Suppressor macrophage treated with lipopolysaccharide for 1 hour (primary cell): ENCODE data around the gene STRAP.
"Not testable (repeated sequence)": the region's sequence is repeated elsewhere in the genome, so short reads cannot be mapped to it uniquely, and the experiment has no call there.

ENCODE experiments used
- DNase-seq, 3 donors: peaks; one replicate each; pipeline ENCODE4 v3.0.0-alpha.2; 2020 to 2022

The STRAP gene

DNA sequence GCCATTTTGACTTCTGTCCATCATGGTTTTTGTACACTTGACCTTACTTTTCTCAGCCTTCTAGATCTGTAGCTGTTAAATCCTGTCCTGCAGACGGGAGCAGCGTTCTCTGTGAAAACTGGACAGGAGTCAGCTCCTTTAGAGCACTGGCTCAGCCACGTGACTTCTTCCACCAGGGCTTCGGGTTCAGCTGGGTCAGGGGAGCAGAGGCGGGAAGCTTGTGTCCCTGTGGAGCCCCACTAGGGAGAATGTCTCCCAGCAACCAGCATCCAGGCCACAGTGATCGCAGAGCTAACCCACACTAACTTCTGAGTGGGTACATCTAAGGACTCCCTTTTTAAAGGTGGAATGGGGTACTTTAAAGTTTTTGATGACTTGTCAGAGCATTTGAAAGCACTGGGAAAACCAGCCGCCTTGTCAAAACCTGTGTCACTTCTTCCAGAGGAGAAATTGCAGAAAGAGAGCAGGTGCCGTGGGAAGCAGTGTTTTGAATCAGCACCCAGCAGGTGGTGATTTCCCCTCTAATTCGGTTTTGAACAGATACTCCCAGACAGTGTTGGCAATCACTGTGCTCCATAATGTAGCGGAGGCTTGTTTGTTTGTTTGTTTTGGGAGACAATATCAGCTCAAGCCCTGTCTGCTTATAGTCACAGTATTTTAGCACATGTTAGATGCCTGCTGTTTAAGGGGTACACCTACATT, 46.8 kb downstream of the STRAP start:
- DNase-seq: no peak

DNA sequence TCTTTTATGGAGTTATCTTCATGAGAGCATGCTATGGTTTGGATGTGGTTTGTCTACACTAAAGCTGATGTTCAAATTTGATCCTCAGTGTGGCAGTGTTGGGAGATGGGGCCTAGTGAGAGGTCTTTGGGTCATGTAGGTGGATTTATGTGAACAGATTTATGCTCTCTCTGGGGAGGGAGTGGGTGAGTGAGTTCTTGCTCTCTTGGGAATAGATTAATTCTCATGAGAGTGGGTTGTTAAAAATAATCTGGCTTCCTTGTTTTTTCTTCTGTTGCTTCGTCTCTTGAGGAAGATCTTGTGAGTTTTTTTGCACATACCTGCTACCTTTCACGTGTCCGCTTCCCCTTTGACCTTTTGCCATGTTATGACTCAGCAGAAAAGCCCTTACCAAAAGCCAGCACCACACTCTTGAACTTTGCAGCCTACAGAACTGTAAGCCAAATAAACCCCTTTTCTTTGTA, 49.4 kb downstream of the STRAP start:
- no peak for DNase-seq

DNA sequence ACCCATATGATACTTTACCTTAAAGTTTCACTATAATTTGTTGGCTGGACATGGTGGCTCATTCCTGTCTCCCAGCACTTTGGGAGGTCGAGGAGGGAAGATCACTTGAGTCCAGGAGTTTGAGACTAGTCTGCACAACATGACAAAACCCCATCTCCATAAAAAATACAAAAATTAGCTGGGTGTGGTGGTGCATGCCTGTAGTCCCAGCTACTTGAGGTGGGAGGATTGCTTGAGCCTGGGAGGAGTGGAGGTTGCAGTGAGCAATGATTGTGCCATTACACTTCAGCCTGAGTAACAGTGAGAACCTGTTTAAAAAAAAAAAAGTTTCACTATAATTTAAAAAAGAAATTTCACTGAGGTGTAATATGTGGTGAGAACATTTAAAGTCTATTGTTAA, 50.1 kb downstream of the STRAP start:
- DNase-seq: no peak

DNA sequence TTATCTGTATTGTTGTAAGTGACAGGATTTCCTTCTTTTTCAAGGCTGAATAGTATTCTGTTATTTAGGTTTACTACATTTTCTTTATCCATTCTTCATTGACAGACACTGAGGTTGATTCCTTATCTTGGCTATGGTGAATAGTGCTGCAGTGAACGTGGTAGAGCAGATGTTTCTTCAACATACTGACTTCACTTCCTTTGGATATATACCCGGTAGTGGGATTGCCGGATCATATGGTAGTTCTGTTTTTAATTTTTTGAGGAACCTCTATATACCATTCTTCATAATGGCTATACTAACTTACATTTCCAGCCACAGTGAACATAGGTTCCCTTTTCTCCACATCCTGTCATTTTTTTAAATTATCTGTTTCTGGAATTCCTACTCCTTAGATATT, 50.8 kb downstream of the STRAP start:
- DNase-seq: peak; percentile 40 to 55 (median 54)

DNA sequence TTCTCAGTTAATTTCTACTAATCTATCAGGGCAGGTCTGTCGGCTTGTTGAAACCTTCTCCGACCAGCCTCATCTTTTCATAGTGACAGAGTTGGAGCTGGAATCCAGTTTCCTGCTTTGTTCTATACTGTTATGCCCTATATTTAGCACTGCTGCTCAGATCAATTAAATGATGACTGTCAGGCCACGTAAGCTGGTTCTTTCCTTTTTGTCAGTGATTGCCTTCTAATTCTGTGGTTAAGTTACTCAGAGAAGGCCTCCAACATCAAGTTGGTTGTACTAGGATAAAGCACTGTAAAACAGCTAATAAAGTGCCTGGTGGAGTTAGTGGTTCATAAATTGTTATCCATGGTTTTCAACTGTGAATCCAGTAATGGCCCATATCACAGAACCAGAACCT, 51.6 kb downstream of the STRAP start:
- DNase-seq: no peak

DNA sequence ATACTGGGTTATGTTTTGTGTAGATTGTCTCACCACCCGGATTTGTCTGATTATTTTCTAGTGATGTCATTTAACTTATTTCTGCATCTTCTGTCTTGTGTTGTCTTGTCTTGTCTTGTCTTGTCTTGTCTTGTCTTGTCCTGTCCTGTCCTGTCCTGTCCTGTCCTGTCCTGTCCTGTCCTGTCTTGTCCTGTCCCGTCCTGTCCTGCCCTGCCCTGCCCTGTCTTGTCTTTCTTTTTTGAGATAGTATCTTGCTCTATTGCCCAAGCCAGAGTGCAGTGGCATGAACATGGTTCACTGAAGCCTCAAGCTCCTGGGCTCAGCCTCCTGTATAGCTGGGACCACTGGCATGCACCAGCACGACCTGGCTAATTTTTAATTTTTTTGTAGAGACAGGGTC, 54.6 kb downstream of the STRAP start:
- DNase-seq: no peak

DNA sequence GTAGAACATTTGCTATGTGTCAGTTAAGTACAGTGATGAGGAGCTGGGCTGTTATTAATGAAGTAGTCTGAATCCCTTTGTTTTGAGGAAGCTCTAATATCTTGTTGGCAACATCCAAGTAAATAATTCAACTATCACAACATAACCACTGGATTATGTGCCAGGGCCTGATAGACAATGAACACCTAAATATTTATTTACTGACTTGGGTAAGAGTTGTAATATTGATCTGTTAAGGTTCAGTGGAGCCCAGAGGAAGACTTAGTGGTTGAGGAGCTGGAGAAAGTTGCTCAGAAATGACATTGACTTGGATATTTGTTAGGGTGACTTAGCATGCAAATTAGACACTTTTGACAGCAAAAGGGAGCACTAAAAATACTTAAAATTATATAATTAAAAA, 55.7 kb downstream of the STRAP start:
- DNase-seq: no peak

DNA sequence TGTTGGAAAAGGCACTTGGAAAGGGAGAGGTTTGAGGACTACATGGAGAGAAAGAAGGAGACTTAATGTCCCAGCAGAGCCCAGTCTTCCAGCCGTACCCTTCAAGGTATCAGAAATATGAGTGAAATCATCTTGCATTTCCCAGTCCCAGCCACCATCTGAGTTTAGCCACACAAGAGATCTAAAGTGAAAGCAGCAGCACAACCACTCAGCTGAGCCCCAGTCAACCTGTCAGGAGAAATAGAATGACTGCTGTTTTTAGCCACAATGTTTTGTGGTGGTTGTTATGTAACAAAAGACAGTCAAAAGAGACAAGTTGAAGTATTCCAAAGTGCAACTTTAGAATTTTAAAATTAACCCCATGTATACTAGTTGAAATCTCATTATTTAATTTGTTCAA, 56.9 kb downstream of the STRAP start:
- no peak for DNase-seq

DNA sequence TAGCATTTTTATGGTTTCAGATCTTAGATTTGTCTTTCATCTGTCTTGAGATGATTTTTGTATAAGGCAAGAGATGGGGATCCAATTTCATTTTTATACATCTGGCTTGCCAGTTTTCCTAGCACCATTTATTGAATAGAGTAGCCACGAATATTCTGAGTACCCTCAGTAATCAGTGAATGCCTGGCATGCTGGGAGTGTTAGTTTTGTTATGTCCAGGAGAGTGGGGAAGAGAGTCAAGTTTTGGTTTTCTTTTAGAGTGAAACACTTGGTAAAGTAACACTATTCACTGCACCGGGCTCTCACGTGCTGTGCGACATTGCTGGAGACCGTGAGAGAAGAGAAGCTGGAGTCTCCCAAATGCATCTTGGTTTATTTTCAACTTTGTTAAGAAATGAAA, 60.3 kb downstream of the STRAP start:
- DNase-seq: no peak

DNA sequence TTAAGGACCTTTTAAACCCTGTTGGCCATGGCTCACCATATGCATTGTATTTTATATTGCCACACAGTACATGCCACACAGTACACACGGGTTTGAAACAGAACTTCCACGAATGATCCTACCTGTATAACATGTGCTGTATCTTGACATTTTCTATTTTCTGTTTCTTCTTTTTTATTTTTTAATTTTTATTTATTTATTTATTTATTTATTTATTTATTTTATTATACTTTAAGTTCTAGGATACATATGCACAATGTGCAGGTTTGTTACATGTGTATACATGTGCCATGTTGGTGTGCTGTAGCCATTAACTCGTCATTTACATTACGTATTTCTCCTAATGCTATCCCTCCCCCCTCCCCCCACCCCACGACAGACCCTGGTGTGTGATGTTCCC, 61.3 kb downstream of the STRAP start:
- DNase-seq: not testable (repeated sequence)

DNA sequence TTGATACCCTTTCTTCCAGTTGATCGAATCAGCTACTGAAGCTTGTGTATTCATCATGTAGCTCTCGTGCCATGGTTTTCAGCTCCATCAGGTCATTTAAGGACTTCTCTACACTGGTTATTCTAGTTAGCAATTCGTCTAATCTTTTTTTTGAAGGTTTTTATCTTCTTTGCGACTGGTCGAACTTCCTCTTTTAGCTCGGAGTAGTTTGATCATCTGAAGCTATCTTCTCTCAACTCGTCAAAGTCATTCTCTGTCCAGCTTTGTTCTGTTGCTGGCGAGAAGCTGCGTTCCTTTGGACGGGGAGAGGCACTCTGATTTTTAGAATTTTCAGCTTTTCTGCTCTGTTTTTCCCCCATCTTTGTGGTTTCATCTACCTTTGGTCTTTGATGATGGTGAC, 66.3 kb downstream of the STRAP start:
- not testable (repeated sequence) for DNase-seq
